Astrocyte of the cerebellum (primary cell): ENCODE measurements around the gene CNN1.
"Not testable (repeated sequence)": the region's sequence is repeated elsewhere in the genome, so short reads cannot be mapped to it uniquely, and the experiment has no call there.

Source experiments
- DNase-seq: peaks from one replicate; pipeline ENCODE4 v3.0.0-alpha.2; 2011; ENCODE audit warnings: low read depth
- H3K4me3 ChIP-seq: 2 replicates; pipeline ENCODE4 v1.5.1; 2011; ENCODE audit warnings: mild to moderate bottlenecking, low read depth, low read length, moderate library complexity
- CTCF ChIP-seq: IDR thresholded peaks from 2 replicates; pipeline ENCODE4 v1.5.1; 2012; ENCODE audit warnings: low read length, low read depth, moderate library complexity, mild to moderate bottlenecking; ENCODE audit errors: missing control alignments
- in situ Hi-C: cut with HindIII; loops from 2 replicates; pipeline ENCODE4 v1.10.0; 2017; ENCODE audit warnings: low sequenced_read_pairs

CNN1 gene

GRCh38 chr19:11598746-11599145 is 60.1 kb downstream of the CNN1 start:
- in situ Hi-C loops: no loop called here
- TF ChIP-seq CTCF: no peak
- no peak for DNase-seq
- peak overlapping the region; percentile 96 for H3K4me3 ChIP-seq

- in situ Hi-C loops, H3K4me3 ChIP-seq, DNase-seq: not testable (repeated sequence)
Observed at GRCh38 chr19:11599704-11600103, 61.1 kb downstream of the CNN1 start.
